ENCODE measurements around the gene CCDC85C. TPM values are rescaled to one million over a fixed set of nuclear protein-coding genes. Genes with fewer than 3 reads are reported as not detected.

CCDC85C gene
- total and polyA plus RNA-seq, 10 donors, result 1.6 to 12.4 (median 8.1) TPM

- WGBS, 5 donors, result 86 to 95% (median 92%) methylated on average over 4 of the region's 4 CpGs
- Histone ChIP-seq H3K27ac (no peak overlapping the region), H3K36me3 (peaks cover 0 to 70% (median 55%) of the 10 kb centered on the region in 6 donors), H3K9me3 (no peaks in the 10 kb centered on the region), H3K4me1 (peaks cover 5 to 25% (median 18%) of the 10 kb centered on the region in 6 donors), H3K27me3 (replicated peaks in 1 of 7) (no peaks in the 10 kb centered on the region), H3K4me3 (no peak overlapping the region)
- no peak for DNase-seq
- intact Hi-C loops (cut with DNase I; ENCODE audit: low total_unique reads), result no loop called here
- TF ChIP-seq POLR2AphosphoS5 (IDR thresholded peaks at IDR 0.05) (no peak), CTCF (IDR thresholded peaks at IDR 0.05 in 8 of 11, conservative IDR thresholded peaks at IDR 0.05 in 3 of 11) (no peak), POLR2A (IDR thresholded peaks at IDR 0.05) (no peak)
Observed at GRCh38 chr14:99463974-99464373, 140.0 kb downstream of the CCDC85C start.

- no peak for DNase-seq
- peaks cover 0 to 88% (median 73%) of the 10 kb centered on the region in 6 donors for H3K36me3 ChIP-seq
- WGBS, 5 donors, result 63 to 73% (median 66%) methylated on average over 6 of the region's 6 CpGs
- no peak overlapping the region for H3K27ac ChIP-seq
- H3K27me3 ChIP-seq (replicated peaks in 1 of 7), result no peaks in the 10 kb centered on the region
- H3K4me1 ChIP-seq, result peaks cover 0 to 7% (median 3%) of the 10 kb centered on the region in 6 donors
- H3K9me3 ChIP-seq, result no peaks in the 10 kb centered on the region
- intact Hi-C loops (cut with DNase I; ENCODE audit: low total_unique reads), result no loop called here
- H3K4me3 ChIP-seq, result no peak overlapping the region
- TF ChIP-seq POLR2AphosphoS5 (IDR thresholded peaks at IDR 0.05), result no peak
Observed at GRCh38 chr14:99462210-99462609, 141.8 kb downstream of the CCDC85C start.

GRCh38 chr14:99461411-99462085, 142.5 kb downstream of the CCDC85C start:
- Histone ChIP-seq H3K27me3 (replicated peaks in 1 of 7) (no peaks in the 10 kb centered on the region), H3K27ac (no peak overlapping the region), H3K4me3 (no peak overlapping the region), H3K9me3 (no peaks in the 10 kb centered on the region), H3K4me1 (peaks cover 0 to under 1% (median 0%) of the 10 kb centered on the region in 6 donors), H3K36me3 (peaks cover 0 to 94% (median 79%) of the 10 kb centered on the region in 6 donors)
- no peak for DNase-seq
- TF ChIP-seq CTCF (IDR thresholded peaks at IDR 0.05 in 8 of 11, conservative IDR thresholded peaks at IDR 0.05 in 3 of 11), result no peak
- TF ChIP-seq POLR2AphosphoS5 (IDR thresholded peaks at IDR 0.05), result no peak
- no peak for TF ChIP-seq POLR2A (IDR thresholded peaks at IDR 0.05)
- 83 to 97% (median 96%) methylated on average over 5 of the region's 5 CpGs for WGBS, 5 donors
- intact Hi-C loops (cut with DNase I; ENCODE audit: low total_unique reads), result no loop called here

- Histone ChIP-seq H3K27ac (no peak overlapping the region), H3K36me3 (peaks cover 0 to 100% (median 81%) of the 10 kb centered on the region in 6 donors), H3K4me1 (no peaks in the 10 kb centered on the region), H3K27me3 (replicated peaks in 1 of 7) (no peaks in the 10 kb centered on the region), H3K4me3 (no peak overlapping the region), H3K9me3 (no peaks in the 10 kb centered on the region)
- WGBS, 5 donors, result 93 to 97% (median 93%) methylated on average over 3 of the region's 3 CpGs
- TF ChIP-seq CTCF (IDR thresholded peaks at IDR 0.05 in 8 of 11, conservative IDR thresholded peaks at IDR 0.05 in 3 of 11) (no peak), POLR2AphosphoS5 (IDR thresholded peaks at IDR 0.05) (no peak), POLR2A (IDR thresholded peaks at IDR 0.05) (no peak)
- DNase-seq, result no peak
- intact Hi-C loops (cut with DNase I; ENCODE audit: low total_unique reads), result no loop called here
Observed at GRCh38 chr14:99460793-99461192, 143.2 kb downstream of the CCDC85C start.

All from spleen (tissue), 11 donors.